Mesenchymal stem cell (in vitro differentiated cells and primary cell): ENCODE results near the gene NIPAL3.
"Not testable (repeated sequence)": the region's sequence is repeated elsewhere in the genome, so short reads cannot be mapped to it uniquely, and the experiment has no call there.

Experiments used
- DNase-seq: peaks from one replicate; pipeline ENCODE4 v3.0.0-alpha.2; 2013
- H2AFZ ChIP-seq: one replicate; pipeline ENCODE4 v1.6.1; 2013; ENCODE audit warnings: low read depth, mild to moderate bottlenecking, control low read depth, inconsistent platforms, low read length, moderate library complexity
- H2AK5ac ChIP-seq: 2 replicates; pipeline ENCODE4 v1.6.1; 2013; ENCODE audit warnings: low read length, moderate library complexity, mild to moderate bottlenecking, inconsistent platforms; ENCODE audit not compliant: severe bottlenecking
- H2BK120ac ChIP-seq: one replicate; pipeline ENCODE4 v1.6.1; 2013; ENCODE audit warnings: low read depth, mild to moderate bottlenecking, inconsistent platforms, low read length, moderate library complexity
- H2BK12ac ChIP-seq, 2 experiments: one replicate each; pipeline ENCODE4 v1.6.1; 2013; ENCODE audit warnings: inconsistent platforms in 2 of 2, low read length in 2 of 2, mild to moderate bottlenecking in 2 of 2, moderate library complexity in 2 of 2, control low read depth in 1 of 2
- H2BK15ac ChIP-seq: one replicate; pipeline ENCODE4 v1.6.1; 2013; ENCODE audit warnings: mild to moderate bottlenecking, low read depth, inconsistent platforms; ENCODE audit not compliant: poor library complexity, severe bottlenecking
- H2BK5ac ChIP-seq: 2 replicates; pipeline ENCODE4 v1.6.1; 2013; ENCODE audit warnings: low read depth, mild to moderate bottlenecking, low read length, control low read depth, inconsistent platforms; ENCODE audit not compliant: poor library complexity, severe bottlenecking
- H3K14ac ChIP-seq, 2 experiments: one replicate each; pipeline ENCODE4 v1.6.1; 2013; ENCODE audit warnings: inconsistent platforms in 2 of 2, low read length in 2 of 2, control low read depth in 1 of 2, mild to moderate bottlenecking in 1 of 2, moderate library complexity in 1 of 2
- H3K18ac ChIP-seq, 2 experiments: one replicate each; pipeline ENCODE4 v1.6.1; 2013; ENCODE audit warnings: inconsistent platforms in 2 of 2, low read length in 2 of 2, control low read depth in 1 of 2, low read depth in 1 of 2, mild to moderate bottlenecking in 1 of 2
- H3K23ac ChIP-seq, 2 experiments: one replicate each; pipeline ENCODE4 v1.6.1; 2013; ENCODE audit warnings: inconsistent platforms in 2 of 2, low read length in 2 of 2, mild to moderate bottlenecking in 2 of 2, moderate library complexity in 2 of 2, control low read depth in 1 of 2
- H3K27ac ChIP-seq: 2 replicates; pipeline ENCODE4 v1.5.1; 2013; ENCODE audit warnings: mild to moderate bottlenecking, moderate library complexity, low read length, control low read depth, inconsistent platforms; ENCODE audit not compliant: poor library complexity, severe bottlenecking
- H3K27me3 ChIP-seq, 2 experiments: 2 replicates each; pipeline versions ENCODE4 v1.6.1 to v1.7.0; 2013; ENCODE audit warnings: low read length in 2 of 2, mild to moderate bottlenecking in 2 of 2, moderate library complexity in 2 of 2, control low read depth in 1 of 2, inconsistent platforms in 1 of 2; ENCODE audit not compliant: control insufficient read depth in 1 of 2, insufficient read depth in 1 of 2
- H3K36me3 ChIP-seq, 2 experiments: 2 replicates each; pipeline versions ENCODE4 v1.6.1 to v1.7.0; 2013; ENCODE audit warnings: low read length in 2 of 2, control low read depth in 1 of 2, inconsistent platforms in 1 of 2, low read depth in 1 of 2, mild to moderate bottlenecking in 1 of 2; ENCODE audit not compliant: insufficient read depth in 2 of 2, control insufficient read depth in 1 of 2
- H3K4ac ChIP-seq, 2 experiments: one replicate each; pipeline ENCODE4 v1.6.1; 2013; ENCODE audit warnings: inconsistent platforms in 2 of 2, low read length in 2 of 2, mild to moderate bottlenecking in 2 of 2, moderate library complexity in 2 of 2, control low read depth in 1 of 2, low read depth in 1 of 2
- H3K4me1 ChIP-seq: 2 replicates; pipeline ENCODE4 v1.6.1; 2013; ENCODE audit warnings: low read depth, low read length, control low read depth; ENCODE audit not compliant: control insufficient read depth, insufficient read depth
- H3K4me2 ChIP-seq: 2 replicates; pipeline ENCODE4 v1.6.1; 2013; ENCODE audit warnings: low read length, mild to moderate bottlenecking, inconsistent platforms; ENCODE audit not compliant: poor library complexity, severe bottlenecking
- H3K4me3 ChIP-seq, 2 experiments: 2 replicates each; pipeline versions ENCODE4 v1.5.1 to v1.7.0; 2013; ENCODE audit warnings: low read length in 2 of 2, mild to moderate bottlenecking in 2 of 2, control low read depth in 1 of 2, low read depth in 1 of 2; ENCODE audit not compliant: insufficient read depth in 1 of 2
- H3K79me1 ChIP-seq: replicated peaks from 2 replicates; pipeline ENCODE4 v1.6.1; 2013; ENCODE audit warnings: mild to moderate bottlenecking, control low read depth, low read length, inconsistent platforms; ENCODE audit not compliant: poor library complexity, severe bottlenecking
- H3K9ac ChIP-seq: 2 replicates; pipeline ENCODE4 v1.7.0; 2013; ENCODE audit warnings: mild to moderate bottlenecking, low read length, moderate library complexity
- H3K9me3 ChIP-seq: 2 replicates; pipeline ENCODE4 v1.7.0; 2013; ENCODE audit warnings: mild to moderate bottlenecking, low read length; ENCODE audit not compliant: control insufficient read depth
- H4K8ac ChIP-seq: one replicate; pipeline ENCODE4 v1.6.1; 2013; ENCODE audit warnings: inconsistent platforms, mild to moderate bottlenecking, low read length, moderate library complexity
- H4K91ac ChIP-seq: one replicate; pipeline ENCODE4 v1.6.1; 2013; ENCODE audit warnings: mild to moderate bottlenecking, low read length, inconsistent platforms
- WGBS: methylation state at CpG from one replicate; pipeline ENCODE4 v1.1.7; 2013; ENCODE audit warnings: mixed read lengths; 5-methylcytosine and 5-hydroxymethylcytosine counted together

NIPAL3 gene

GRCh38 chr1:24484199-24484598 lies 68.6 kb downstream of the NIPAL3 start:
- Histone ChIP-seq H3K27ac (no peak overlapping the region), H4K91ac (no peak overlapping the region), H3K4me1 (no peaks in the 10 kb centered on the region), H3K36me3 (no peaks in the 10 kb centered on the region), H3K4me3 (no peak overlapping the region), H3K23ac (no peak overlapping the region), H3K14ac (peak overlapping the region in 1 of 2 experiments; percentile 7), H2BK5ac (no peak overlapping the region), H2BK15ac (no peak overlapping the region), H2AK5ac (no peak overlapping the region), H3K79me1 (no peaks in the 10 kb centered on the region), H2BK120ac (no peak overlapping the region), H4K8ac (no peak overlapping the region), H2AFZ (no peak overlapping the region), H3K4ac (no peak overlapping the region), H3K27me3 (peaks cover 11 to 19% of the 10 kb centered on the region in 2 experiments), H2BK12ac (no peak overlapping the region), H3K9me3 (no peaks in the 10 kb centered on the region), H3K4me2 (no peak overlapping the region), H3K9ac (no peak overlapping the region), H3K18ac (no peak overlapping the region)
- WGBS = 77% methylated on average over 4 of the region's 4 CpGs
- no peak for DNase-seq

- 97% methylated on average over 7 of the region's 7 CpGs for WGBS
- Histone ChIP-seq H2BK15ac (no peak overlapping the region), H3K18ac (no peak overlapping the region), H3K9ac (no peak overlapping the region), H2AFZ (no peak overlapping the region), H3K4ac (no peak overlapping the region), H2AK5ac (no peak overlapping the region), H4K91ac (no peak overlapping the region), H2BK12ac (no peak overlapping the region), H3K79me1 (no peaks in the 10 kb centered on the region), H3K4me1 (no peaks in the 10 kb centered on the region), H3K27ac (no peak overlapping the region), H3K23ac (no peak overlapping the region), H3K27me3 (peaks cover 20 to 29% of the 10 kb centered on the region in 2 experiments), H3K4me2 (no peak overlapping the region), H4K8ac (no peak overlapping the region), H3K4me3 (no peak overlapping the region), H3K14ac (no peak overlapping the region), H2BK120ac (no peak overlapping the region), H2BK5ac (no peak overlapping the region), H3K9me3 (peaks cover 4% of the 10 kb centered on the region), H3K36me3 (no peaks in the 10 kb centered on the region)
- DNase-seq = no peak
Observed at GRCh38 chr1:24486331-24487065, 70.9 kb downstream of the NIPAL3 start.

GRCh38 chr1:24487455-24487854 lies 71.9 kb downstream of the NIPAL3 start:
- Histone ChIP-seq H3K4me1 (no peaks in the 10 kb centered on the region), H4K8ac (no peak overlapping the region), H3K27me3 (peaks cover 22 to 33% of the 10 kb centered on the region in 2 experiments), H3K9ac (no peak overlapping the region), H2BK15ac (no peak overlapping the region), H2AFZ (no peak overlapping the region), H3K14ac (no peak overlapping the region), H3K27ac (no peak overlapping the region), H2BK120ac (no peak overlapping the region), H3K18ac (no peak overlapping the region), H3K36me3 (no peaks in the 10 kb centered on the region), H3K79me1 (no peaks in the 10 kb centered on the region), H2AK5ac (no peak overlapping the region), H3K23ac (no peak overlapping the region), H2BK12ac (no peak overlapping the region), H3K9me3 (peaks cover 4% of the 10 kb centered on the region), H3K4ac (no peak overlapping the region), H3K4me2 (no peak overlapping the region), H3K4me3 (no peak overlapping the region), H2BK5ac (no peak overlapping the region), H4K91ac (no peak overlapping the region)
- 94% methylated on average over 9 of the region's 9 CpGs for WGBS
- DNase-seq = no peak

- not testable (repeated sequence) for H3K79me1 ChIP-seq, H3K14ac ChIP-seq, DNase-seq, H4K8ac ChIP-seq, H3K23ac ChIP-seq, H3K9me3 ChIP-seq, H3K36me3 ChIP-seq, H2BK5ac ChIP-seq, H2BK15ac ChIP-seq, H3K4ac ChIP-seq, H3K4me3 ChIP-seq, H2BK12ac ChIP-seq, H2BK120ac ChIP-seq, H3K4me1 ChIP-seq, H2AFZ ChIP-seq, H4K91ac ChIP-seq, H3K4me2 ChIP-seq, H3K9ac ChIP-seq, H3K27ac ChIP-seq, H2AK5ac ChIP-seq, H3K18ac ChIP-seq
- H3K27me3 ChIP-seq = peaks cover 27 to 39% of the 10 kb centered on the region in 2 experiments
- 92% methylated on average over 7 of the region's 7 CpGs for WGBS
Observed at GRCh38 chr1:24488159-24488558, 72.6 kb downstream of the NIPAL3 start.
